Thyroid gland (tissue), 4 donors: ENCODE results near the gene STK16. TPM values are rescaled to one million over a fixed set of nuclear protein-coding genes. Genes with fewer than 3 reads are reported as not detected.
A peak's percentile ranks its signal among the peaks of the same experiment; 100 is the strongest.

Experiments used
- DNase-seq, 2 donors: peaks; one replicate each; pipeline ENCODE4 v3.0.0-alpha.2; 2019
- H3K27ac ChIP-seq, 3 donors: fragments of 200-600 bp; sonication (generic); 1 replicate in 2 of 3; 2 replicates in 1 of 3; pipeline ENCODE4 v1.5.1; 2016 to 2019; ENCODE audit warnings: mild to moderate bottlenecking in 1 of 3, moderate library complexity in 1 of 3
- H3K27me3 ChIP-seq: fragments of 200-600 bp; sonication (generic); one replicate; pipeline ENCODE4 v1.5.1; 2019
- H3K36me3 ChIP-seq, 2 donors: fragments of 200-600 bp; sonication (generic); one replicate each; pipeline ENCODE4 v1.5.1; 2016 to 2019
- H3K4me1 ChIP-seq, 2 donors: fragments of 200-600 bp; sonication (generic); one replicate each; pipeline ENCODE4 v1.5.1; 2017 to 2019
- H3K4me3 ChIP-seq, 3 donors: fragments of 200-600 bp; sonication (generic); replicated peaks in 1 of 3; 1 replicate in 2 of 3; 2 replicates in 1 of 3; pipeline ENCODE4 v1.5.1; 2016; ENCODE audit warnings: mild to moderate bottlenecking in 1 of 3
- H3K9me3 ChIP-seq: fragments of 200-600 bp; sonication (generic); one replicate; pipeline ENCODE4 v1.5.1; 2017
- POLR2A ChIP-seq, 2 donors: fragments of 450-650 bp; IDR thresholded peaks; one replicate each; pipeline ENCODE4 v1.6.1; 2017; ENCODE audit warnings: antibody characterized with exemption in 2 of 2, mild to moderate bottlenecking in 2 of 2, moderate library complexity in 1 of 2
- WGBS, 2 donors: methylation state at CpG; one replicate each; pipeline ENCODE4 v1.1.5; 2017; 5-methylcytosine and 5-hydroxymethylcytosine counted together
- intact Hi-C: fragments of 100-400 bp; cut with DNase I; formaldehyde crosslinking; loops from one replicate; pipeline ENCODE4 v1.15.1; 2023
- total RNA-seq, 4 donors: library from RNA; depleted of rRNA; stranded (reverse); fragments of >200 nt; gene quantifications; one replicate each; pipeline ENCODE4 v1.2.3, GENCODE V29; 2016
- TF ChIP-seq, protein P1 (sequence below), 6 experiments: fragments of 200-600 bp in 3 of 6; fragments of 450-650 bp in 3 of 6; sonication (generic) in 3 of 6; IDR thresholded peaks; one replicate each; pipeline ENCODE4 v1.5.1; 2016 to 2019; ENCODE audit warnings: antibody characterized with exemption in 6 of 6, mild to moderate bottlenecking in 2 of 6, inconsistent platforms in 1 of 6, moderate library complexity in 1 of 6

STK16 gene
- total RNA-seq, 4 donors from 2014 or later: 19.5 to 33.0 (median 24.9) TPM

DNA sequence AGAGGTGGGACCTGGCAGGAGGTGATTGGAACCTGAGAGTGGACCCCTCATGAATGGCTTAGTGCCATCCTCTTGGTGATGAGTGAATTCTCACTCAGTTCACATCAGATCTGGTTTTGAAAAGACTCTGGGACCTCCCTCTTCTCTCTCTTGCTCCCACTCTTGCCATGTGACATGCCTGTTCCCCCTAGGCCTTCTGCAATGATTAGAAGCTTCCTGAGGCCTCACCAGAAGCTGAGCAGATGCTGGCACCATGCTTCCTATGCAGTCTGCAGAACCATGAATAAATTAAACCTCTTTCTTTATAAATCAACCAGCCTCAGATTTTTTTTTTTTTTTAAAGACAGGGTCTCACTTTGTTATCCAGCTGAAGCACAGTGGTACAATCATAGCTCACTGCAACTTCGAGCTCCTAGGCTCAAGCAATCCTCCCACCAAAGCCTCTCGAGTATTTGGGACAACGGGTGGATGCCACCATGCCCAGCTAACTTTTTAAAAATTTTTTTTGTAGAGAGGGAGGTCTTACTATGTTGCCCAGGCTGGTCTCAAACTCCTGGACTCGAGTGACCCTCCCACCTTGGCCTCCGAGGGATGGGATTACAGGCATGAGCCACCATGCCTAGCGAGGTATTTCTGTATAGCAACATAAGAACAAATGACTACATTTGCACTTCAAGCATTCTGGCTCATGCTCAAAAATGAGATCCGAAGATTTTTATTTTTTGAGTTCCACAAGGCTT is 40.7 kb upstream of the STK16 start:
- H3K27ac ChIP-seq: no peak overlapping the region
- H3K9me3 ChIP-seq: no peaks in the 10 kb centered on the region
- H3K4me1 ChIP-seq: peaks cover 17 to 27% of the 10 kb centered on the region in 2 donors
- intact Hi-C loops: no loop called here
- peaks cover 0 to 13% of the 10 kb centered on the region in 2 donors for H3K36me3 ChIP-seq
- H3K4me3 ChIP-seq: no peak overlapping the region
- TF ChIP-seq POLR2A (IDR thresholded peaks at IDR 0.05): no peak
- TF ChIP-seq, protein P1, sequence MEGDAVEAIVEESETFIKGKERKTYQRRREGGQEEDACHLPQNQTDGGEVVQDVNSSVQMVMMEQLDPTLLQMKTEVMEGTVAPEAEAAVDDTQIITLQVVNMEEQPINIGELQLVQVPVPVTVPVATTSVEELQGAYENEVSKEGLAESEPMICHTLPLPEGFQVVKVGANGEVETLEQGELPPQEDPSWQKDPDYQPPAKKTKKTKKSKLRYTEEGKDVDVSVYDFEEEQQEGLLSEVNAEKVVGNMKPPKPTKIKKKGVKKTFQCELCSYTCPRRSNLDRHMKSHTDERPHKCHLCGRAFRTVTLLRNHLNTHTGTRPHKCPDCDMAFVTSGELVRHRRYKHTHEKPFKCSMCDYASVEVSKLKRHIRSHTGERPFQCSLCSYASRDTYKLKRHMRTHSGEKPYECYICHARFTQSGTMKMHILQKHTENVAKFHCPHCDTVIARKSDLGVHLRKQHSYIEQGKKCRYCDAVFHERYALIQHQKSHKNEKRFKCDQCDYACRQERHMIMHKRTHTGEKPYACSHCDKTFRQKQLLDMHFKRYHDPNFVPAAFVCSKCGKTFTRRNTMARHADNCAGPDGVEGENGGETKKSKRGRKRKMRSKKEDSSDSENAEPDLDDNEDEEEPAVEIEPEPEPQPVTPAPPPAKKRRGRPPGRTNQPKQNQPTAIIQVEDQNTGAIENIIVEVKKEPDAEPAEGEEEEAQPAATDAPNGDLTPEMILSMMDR (IDR thresholded peaks at IDR 0.05): no peak
- no peaks in the 10 kb centered on the region for H3K27me3 ChIP-seq
- WGBS, 2 donors: 91 to 93% methylated on average over 7 of the region's 7 CpGs
- no peak for DNase-seq

DNA sequence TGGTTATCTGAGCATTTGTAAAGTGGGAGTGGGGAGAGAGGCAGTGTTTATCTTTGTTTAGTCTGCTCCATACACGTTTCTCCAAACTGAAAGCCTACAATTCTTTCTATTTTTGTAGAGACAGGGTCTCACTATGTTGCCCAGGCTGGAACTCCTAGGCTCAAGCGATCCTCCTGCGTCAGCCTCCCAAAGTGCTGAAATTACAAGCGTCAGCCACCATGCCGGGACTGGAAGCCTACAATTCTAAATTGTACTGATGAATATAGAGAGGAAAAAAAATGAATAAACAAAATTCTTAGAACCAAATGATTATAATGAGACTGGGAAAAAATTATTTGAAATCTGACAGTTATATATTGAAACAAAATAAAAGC is 40.1 kb upstream of the STK16 start:
- peaks cover 17 to 27% of the 10 kb centered on the region in 2 donors for H3K4me1 ChIP-seq
- no peak overlapping the region for H3K4me3 ChIP-seq
- 76 to 89% methylated on average over 5 of the region's 5 CpGs for WGBS, 2 donors
- H3K9me3 ChIP-seq: no peaks in the 10 kb centered on the region
- intact Hi-C loops: no loop called here
- TF ChIP-seq, protein P1 (IDR thresholded peaks at IDR 0.05): no peak
- TF ChIP-seq POLR2A (IDR thresholded peaks at IDR 0.05): no peak
- no peak for DNase-seq
- no peaks in the 10 kb centered on the region for H3K27me3 ChIP-seq
- H3K27ac ChIP-seq: no peak overlapping the region
- peaks cover 6 to 19% of the 10 kb centered on the region in 2 donors for H3K36me3 ChIP-seq

DNA sequence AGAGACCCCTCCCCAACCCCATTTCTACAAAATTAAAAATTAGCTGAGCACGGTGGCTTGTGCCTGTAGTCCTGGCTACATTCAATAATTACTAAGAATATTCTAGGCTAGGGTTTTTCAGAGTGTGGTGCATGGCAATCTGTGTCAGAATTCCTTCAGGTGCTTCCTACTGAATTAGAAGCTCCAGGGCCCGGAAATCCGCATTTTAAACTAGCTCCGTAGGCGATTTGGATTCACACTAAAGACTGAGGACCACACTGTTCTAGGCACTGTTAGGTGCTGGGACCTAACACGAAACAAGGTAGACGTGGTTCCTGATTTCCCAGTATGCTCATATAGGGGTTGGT is 39.3 kb upstream of the STK16 start:
- Histone ChIP-seq H3K4me1 (peaks cover 17 to 27% of the 10 kb centered on the region in 2 donors), H3K36me3 (peaks cover 13 to 27% of the 10 kb centered on the region in 2 donors), H3K4me3 (peak overlapping the region in 2 of 3 donors; percentile 2 to 54), H3K27ac (peak overlapping the region; percentile 81 to 97 (median 94)), H3K9me3 (no peaks in the 10 kb centered on the region), H3K27me3 (no peaks in the 10 kb centered on the region)
- intact Hi-C loops: no loop called here
- no peak for DNase-seq
- 17 to 27% methylated on average over 7 of the region's 7 CpGs for WGBS, 2 donors
- TF ChIP-seq, protein P1 (IDR thresholded peaks at IDR 0.05): no peak
- TF ChIP-seq POLR2A (IDR thresholded peaks at IDR 0.05): no peak

DNA sequence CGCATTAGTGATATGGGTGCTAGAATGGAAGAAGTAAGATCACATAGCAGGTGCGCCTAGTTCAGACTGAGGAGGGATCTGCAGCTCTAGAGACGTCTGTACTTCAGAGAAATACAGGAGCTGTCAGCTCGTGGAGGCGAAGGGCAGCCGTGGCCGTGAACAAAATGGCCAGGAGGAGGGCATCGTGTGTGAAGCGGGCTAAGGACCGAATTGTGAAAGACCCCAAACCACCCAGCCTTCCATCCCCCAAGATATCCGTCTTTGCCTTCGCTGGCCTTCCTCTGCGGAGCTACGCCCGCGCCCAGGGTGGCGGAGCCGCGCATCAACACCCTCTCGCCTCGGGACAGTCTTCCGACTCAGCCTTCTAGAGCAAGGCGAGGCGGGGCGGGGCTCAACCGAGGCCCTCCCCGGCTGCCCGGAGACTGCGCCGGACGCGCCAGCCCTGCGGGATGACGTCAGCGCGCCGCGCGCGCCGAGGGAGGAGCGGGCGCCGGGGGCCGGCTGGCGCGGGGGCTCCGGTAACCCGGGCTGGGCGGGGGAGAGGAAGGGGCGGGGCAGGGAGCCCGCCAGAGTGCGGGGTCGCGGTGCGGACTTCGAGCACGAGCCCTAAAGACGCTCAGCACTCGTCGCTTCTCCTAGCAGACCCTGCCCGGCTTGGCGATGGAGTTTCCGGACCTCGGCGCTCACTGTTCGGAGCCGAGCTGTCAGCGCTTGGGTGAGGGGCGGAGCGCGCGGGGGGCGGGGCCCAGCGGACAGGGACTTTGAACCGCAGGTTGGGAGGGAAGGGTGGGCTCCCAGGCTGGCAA is 38.7 kb upstream of the STK16 start, which contains the start of gene ZFAND2B:
Gene ZFAND2B (plus strand): TSS at position 455 of the 806 bp plus-strand sequence. CDS start 206 bp downstream, at position 661.
- DNase-seq: peak; percentile 96 to 97
- no peaks in the 10 kb centered on the region for H3K27me3 ChIP-seq
- TF ChIP-seq, protein P1 (IDR thresholded peaks at IDR 0.05): peak in 2 of 6 experiments; percentile 8 to 47
- peak; percentile 69 to 99 for TF ChIP-seq POLR2A (IDR thresholded peaks at IDR 0.05)
- H3K4me1 ChIP-seq: peaks cover 17 to 27% of the 10 kb centered on the region in 2 donors
- 0 to 1% methylated on average over 11 to 30 of the region's 76 CpGs for WGBS, 2 donors
- H3K9me3 ChIP-seq: no peaks in the 10 kb centered on the region
- intact Hi-C loops: no loop called here
- peak within 1 kb of the TSS; percentile 43 to 54 (median 51) for H3K4me3 ChIP-seq
- peaks cover 13 to 28% of the 10 kb centered on the region in 2 donors for H3K36me3 ChIP-seq
- peak within 1 kb of the TSS; percentile 81 to 97 (median 94) for H3K27ac ChIP-seq
